Activated CD4-positive, alpha-beta memory T cell treated with anti-CD3 and anti-CD28 coated beads for 36 hours (primary cell): ENCODE results near the gene PLEKHD1. TPM values are rescaled to one million over a fixed set of nuclear protein-coding genes. Genes with fewer than 3 reads are reported as not detected.

Experiments
- CTCF ChIA-PET: fragments of 350-600 bp; sonication (Branson Sonifier 250); formaldehyde crosslinking; loops from one replicate; lab custom pipeline; 2021; ENCODE audit warnings: antibody characterized with exemption, inconsistent platforms; lab: Charles Lee
- POLR2A ChIA-PET: fragments of 350-600 bp; sonication (Branson Sonifier 250); formaldehyde crosslinking; loops from one replicate; lab custom pipeline; 2021; ENCODE audit warnings: antibody characterized with exemption; lab: Charles Lee
- DNase-seq: peaks from one replicate; pipeline ENCODE4 v3.0.0-alpha.2; 2020
- H3K27ac Mint-ChIP-seq: one replicate; pipeline ENCODE4 v1.8.0; 2021; ENCODE audit warnings: mixed read lengths
- H3K27me3 Mint-ChIP-seq: one replicate; pipeline ENCODE4 v1.8.0; 2021; ENCODE audit warnings: mixed read lengths
- H3K36me3 Mint-ChIP-seq: one replicate; pipeline ENCODE4 v1.8.0; 2021; ENCODE audit warnings: mixed read lengths
- H3K4me1 Mint-ChIP-seq: one replicate; pipeline ENCODE4 v1.8.0; 2021; ENCODE audit warnings: low read depth, mixed read lengths
- H3K4me3 Mint-ChIP-seq: one replicate; pipeline ENCODE4 v1.8.0; 2021; ENCODE audit warnings: mild to moderate bottlenecking, mixed read lengths
- H3K9me3 Mint-ChIP-seq: one replicate; pipeline ENCODE4 v1.8.0; 2021; ENCODE audit warnings: mixed read lengths
- intact Hi-C: fragments of 100-400 bp; cut with micrococcal nuclease; formaldehyde crosslinking; loops from one replicate; pipeline ENCODE4 v1.15.1; 2023
- total RNA-seq, 2 experiments: library from RNA; stranded (reverse); gene quantifications; one replicate each; pipeline ENCODE4 v1.2.3, GENCODE V29; 2021

PLEKHD1 gene
- total RNA-seq: under 1 TPM; 0.05 TPM

DNA sequence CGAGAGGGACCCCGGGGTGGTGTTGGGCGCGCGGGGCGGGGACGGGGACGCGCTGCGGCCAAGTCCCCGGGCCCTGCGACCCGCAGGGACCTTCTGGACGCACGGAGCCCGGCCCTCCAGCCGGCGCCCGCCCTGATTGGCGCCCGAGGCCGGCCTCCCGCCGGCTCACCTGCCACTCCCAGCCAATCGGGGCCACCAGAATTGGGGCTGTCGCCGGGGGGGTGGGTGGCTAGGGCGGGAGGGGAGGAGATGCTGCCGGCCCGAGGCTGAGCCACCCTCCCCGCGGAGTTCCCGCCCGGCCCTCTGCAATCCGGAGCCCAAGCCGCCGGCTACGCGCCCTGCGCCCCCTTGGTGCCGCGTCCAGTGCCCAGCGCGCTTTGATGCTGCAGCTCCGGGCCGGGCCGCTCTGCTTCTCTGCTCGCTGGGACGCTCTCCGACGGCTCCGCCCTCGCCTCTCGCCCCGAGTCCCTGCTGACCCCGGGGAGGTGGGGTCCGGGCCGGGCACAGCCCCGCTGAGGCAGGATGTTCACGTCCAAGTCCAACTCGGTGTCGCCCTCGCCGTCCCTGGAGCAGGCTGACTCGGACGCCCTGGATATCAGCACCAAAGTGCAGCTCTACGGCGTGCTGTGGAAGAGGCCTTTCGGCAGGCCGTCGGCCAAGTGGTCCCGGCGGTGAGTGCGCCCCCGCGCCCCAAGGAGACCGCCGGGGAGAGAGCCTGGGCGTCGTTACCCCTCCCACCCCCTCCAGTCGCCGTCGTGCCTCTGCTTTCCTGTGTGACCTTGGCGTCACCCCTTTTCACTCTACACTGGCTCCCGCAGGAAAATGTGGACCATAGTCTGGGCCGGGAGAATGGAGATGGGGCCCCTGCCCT is at the start of gene PLEKHD1:
Gene PLEKHD1, plus strand, starts transcription at position 285 of the 871 bp plus-strand sequence. Its CDS starts 238 bp downstream, at position 523.
- ChIA-PET CTCF (no interaction called here), POLR2A (no interaction called here)
- no peak within 1 kb of the TSS for H3K4me3 Mint-ChIP-seq
- no peaks in the 10 kb centered on the region for H3K4me1 Mint-ChIP-seq
- no peak within 1 kb of the TSS for H3K27ac Mint-ChIP-seq
- no peaks in the 10 kb centered on the region for H3K36me3 Mint-ChIP-seq
- peaks cover 28% of the 10 kb centered on the region for H3K27me3 Mint-ChIP-seq
- intact Hi-C loops: no loop called here
- DNase-seq: no peak
- H3K9me3 Mint-ChIP-seq: no peaks in the 10 kb centered on the region

- no peak for DNase-seq
- Mint-ChIP-seq H3K27ac (no peak overlapping the region), H3K4me3 (no peak overlapping the region), H3K27me3 (no peaks in the 10 kb centered on the region), H3K4me1 (peaks cover 8% of the 10 kb centered on the region), H3K9me3 (no peaks in the 10 kb centered on the region), H3K36me3 (peaks cover 17% of the 10 kb centered on the region)
- intact Hi-C loops: no loop called here
- ChIA-PET POLR2A (no interaction called here), CTCF (interaction anchor here (1.9 kb wide), 1 partner anchor 197 kb away, joined by 5 read pairs; no protein-coding TSS in a partner anchor)
These were observed 44.8 kb upstream of the PLEKHD1 start for GRCh38 chr14:69439521-69440270.

DNA sequence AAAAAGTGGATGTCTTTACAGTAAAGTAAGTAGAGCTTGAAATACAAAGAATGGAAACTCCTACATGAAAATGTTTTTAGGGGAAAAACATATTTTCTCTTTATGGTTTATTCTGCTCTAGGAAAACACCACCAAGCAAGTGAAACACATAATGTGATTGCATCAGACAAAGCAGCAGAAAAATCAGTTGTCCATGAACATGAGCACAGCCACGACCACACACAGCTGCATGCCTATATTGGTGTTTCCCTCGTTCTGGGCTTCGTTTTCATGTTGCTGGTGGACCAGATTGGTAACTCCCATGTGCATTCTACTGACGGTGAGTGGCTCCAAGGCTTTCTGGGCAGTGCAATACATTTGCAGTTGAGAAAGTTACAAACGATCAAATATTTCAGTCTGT is 42.6 kb upstream of the PLEKHD1 start:
- intact Hi-C loops: no loop called here
- DNase-seq: no peak
- Mint-ChIP-seq H3K36me3 (peaks cover 17% of the 10 kb centered on the region), H3K27me3 (no peaks in the 10 kb centered on the region), H3K4me1 (peaks cover 8% of the 10 kb centered on the region), H3K27ac (peak overlapping the region; percentile 40), H3K4me3 (peak overlapping the region; percentile 45), H3K9me3 (no peaks in the 10 kb centered on the region)
- ChIA-PET POLR2A (interaction anchor here (0.5 kb wide), 1 partner anchor 1345 kb away, joined by 5 read pairs; no protein-coding TSS in a partner anchor), CTCF (interaction anchor here (1.6 to 1.8 kb wide), 2 partner anchors 18 to 33 kb away, joined by 5 to 6 read pairs; no protein-coding TSS in a partner anchor)

GRCh38 chr14:69443296-69443805 is 41.2 kb upstream of the PLEKHD1 start:
- H3K9me3 Mint-ChIP-seq: no peaks in the 10 kb centered on the region
- DNase-seq: no peak
- peaks cover 8% of the 10 kb centered on the region for H3K4me1 Mint-ChIP-seq
- intact Hi-C loops: no loop called here
- H3K27me3 Mint-ChIP-seq: no peaks in the 10 kb centered on the region
- no peak overlapping the region for H3K27ac Mint-ChIP-seq
- peaks cover 17% of the 10 kb centered on the region for H3K36me3 Mint-ChIP-seq
- CTCF ChIA-PET: interaction anchor here (1.0 kb wide), 1 partner anchor 106 kb away, joined by 3 read pairs; no protein-coding TSS in a partner anchor
- POLR2A ChIA-PET: no interaction called here
- H3K4me3 Mint-ChIP-seq: peak overlapping the region; percentile 4

DNA sequence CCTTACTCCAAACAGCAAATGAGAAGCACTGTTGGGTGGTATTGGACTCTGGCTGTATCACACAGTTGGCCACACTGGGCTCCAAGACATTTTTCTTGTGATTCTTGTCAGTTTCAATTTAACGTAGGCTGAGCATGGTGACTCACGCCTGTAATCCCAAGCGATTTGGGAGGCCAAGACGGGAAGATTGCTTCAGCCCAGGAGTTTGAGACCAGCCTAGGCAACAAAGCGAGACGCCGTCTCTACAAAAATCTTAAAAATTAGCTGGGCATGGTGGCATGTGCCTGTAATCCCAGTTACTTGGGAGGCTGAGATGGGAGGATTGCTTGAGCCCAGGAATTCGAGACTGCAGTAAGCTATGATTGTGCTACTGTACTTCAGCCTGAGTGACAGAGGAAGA is 35.3 kb upstream of the PLEKHD1 start:
- CTCF ChIA-PET: no interaction called here
- Mint-ChIP-seq H3K4me1 (no peaks in the 10 kb centered on the region), H3K27ac (no peak overlapping the region), H3K36me3 (peaks cover 3% of the 10 kb centered on the region), H3K4me3 (no peak overlapping the region), H3K27me3 (no peaks in the 10 kb centered on the region), H3K9me3 (no peaks in the 10 kb centered on the region)
- POLR2A ChIA-PET: interaction anchor here (0.6 kb wide), 1 partner anchor 197 kb away, joined by 3 read pairs; no protein-coding TSS in a partner anchor
- no peak for DNase-seq
- intact Hi-C loops: no loop called here

DNA sequence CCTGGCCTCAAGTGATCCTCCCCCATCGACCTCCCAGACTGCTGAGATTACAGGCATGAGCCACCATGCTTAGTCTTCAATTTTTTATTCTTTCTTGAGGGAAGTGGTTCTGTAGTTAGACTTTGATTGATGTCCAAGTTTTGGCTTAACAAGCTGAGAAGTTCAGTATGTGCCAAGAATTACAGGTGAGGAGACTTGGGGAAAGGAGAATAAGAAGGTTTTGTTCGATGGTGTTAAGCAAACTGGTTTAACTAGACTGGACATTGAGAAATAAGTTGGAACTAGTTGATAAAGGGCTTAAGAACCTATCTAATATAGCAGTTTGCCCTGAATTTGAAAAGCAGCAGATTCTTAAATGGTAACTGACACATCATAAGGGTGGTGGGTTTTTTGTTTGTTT is 32.6 kb upstream of the PLEKHD1 start:
- DNase-seq: no peak
- Mint-ChIP-seq H3K27ac (no peak overlapping the region), H3K27me3 (no peaks in the 10 kb centered on the region), H3K4me3 (no peak overlapping the region), H3K36me3 (peaks cover 2% of the 10 kb centered on the region), H3K9me3 (no peaks in the 10 kb centered on the region), H3K4me1 (no peaks in the 10 kb centered on the region)
- POLR2A ChIA-PET: no interaction called here
- CTCF ChIA-PET: interaction anchor here (1.5 kb wide), 1 partner anchor 10 kb away, joined by 4 read pairs; no protein-coding TSS in a partner anchor
- intact Hi-C loops: no loop called here

- peaks cover 15% of the 10 kb centered on the region for H3K36me3 Mint-ChIP-seq
- intact Hi-C loops: no loop called here
These were observed 26.2 kb upstream of the PLEKHD1 start for GRCh38 chr14:69458350-69458749.

DNA sequence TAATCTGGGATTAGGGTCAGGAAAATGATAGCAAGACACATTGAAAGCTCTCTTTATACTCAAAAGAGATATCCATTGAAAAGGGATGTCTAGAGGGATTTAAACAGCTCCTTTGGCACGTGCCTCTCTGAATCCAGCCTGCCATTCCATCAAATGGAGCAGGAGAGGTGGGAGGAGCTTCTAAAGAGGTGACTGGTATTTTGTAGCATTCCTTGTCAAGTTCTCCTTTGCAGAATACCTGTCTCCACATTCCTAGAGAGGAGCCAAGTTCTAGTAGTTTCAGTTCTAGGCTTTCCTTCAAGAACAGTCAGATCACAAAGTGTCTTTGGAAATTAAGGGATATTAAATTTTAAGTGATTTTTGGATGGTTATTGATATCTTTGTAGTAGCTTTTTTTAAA is 25.4 kb upstream of the PLEKHD1 start:
- H3K4me3 Mint-ChIP-seq: no peak overlapping the region
- no peaks in the 10 kb centered on the region for H3K27me3 Mint-ChIP-seq
- no peak overlapping the region for H3K27ac Mint-ChIP-seq
- no peaks in the 10 kb centered on the region for H3K4me1 Mint-ChIP-seq
- H3K36me3 Mint-ChIP-seq: peaks cover 15% of the 10 kb centered on the region
- POLR2A ChIA-PET: no interaction called here
- no peaks in the 10 kb centered on the region for H3K9me3 Mint-ChIP-seq
- intact Hi-C loops: no loop called here
- CTCF ChIA-PET: interaction anchor here (0.8 to 7.2 kb wide), 15 partner anchors 8 to 596 kb away, joined by 3 to 112 read pairs (median 4); partner anchors contain the start of genes CCDC177, EXD2 and GALNT16
- no peak for DNase-seq

More at GRCh38 chr14:69458350-69458749, 26.2 kb upstream of the PLEKHD1 start:
- DNase-seq: no peak
- no peak overlapping the region for H3K27ac Mint-ChIP-seq
- H3K27me3 Mint-ChIP-seq: no peaks in the 10 kb centered on the region
- H3K9me3 Mint-ChIP-seq: no peaks in the 10 kb centered on the region
- CTCF ChIA-PET: interaction anchor here (1.7 to 7.2 kb wide), 5 partner anchors 196 to 595 kb away, joined by 4 to 112 read pairs (median 17); partner anchors contain the start of gene GALNT16
- no peak overlapping the region for H3K4me3 Mint-ChIP-seq
- H3K4me1 Mint-ChIP-seq: no peaks in the 10 kb centered on the region
- POLR2A ChIA-PET: no interaction called here

DNA sequence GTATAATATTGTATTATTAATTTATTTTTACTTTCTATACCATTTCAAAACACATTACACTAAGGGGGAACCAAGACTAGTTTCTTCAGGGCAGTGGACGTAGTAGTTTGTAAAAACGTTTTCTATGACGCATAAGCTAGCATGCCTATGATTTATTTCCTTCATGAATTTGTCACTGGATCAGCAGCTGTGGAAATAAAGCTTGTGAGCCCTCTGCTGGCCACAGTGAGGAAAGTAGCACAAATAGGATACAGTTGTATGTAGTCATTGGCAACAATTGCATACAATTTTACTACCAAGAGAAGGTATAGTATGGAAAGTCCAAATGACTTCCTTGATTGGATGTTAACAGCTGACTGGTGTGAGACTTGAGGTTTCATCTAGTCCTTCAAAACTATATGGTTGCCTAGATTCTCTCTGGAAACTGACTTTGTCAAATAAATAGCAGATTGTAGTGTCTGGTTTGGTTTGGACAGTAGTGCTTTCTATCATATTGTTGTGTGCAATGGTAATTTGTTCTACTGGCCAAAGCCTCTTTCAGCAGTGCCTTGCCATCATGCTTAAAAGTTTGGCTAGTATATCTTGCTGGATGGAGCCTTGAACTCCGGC is 24.3 kb upstream of the PLEKHD1 start:
- Mint-ChIP-seq H3K4me3 (no peak overlapping the region), H3K9me3 (no peaks in the 10 kb centered on the region), H3K27ac (no peak overlapping the region), H3K27me3 (no peaks in the 10 kb centered on the region), H3K36me3 (peaks cover 15% of the 10 kb centered on the region), H3K4me1 (no peaks in the 10 kb centered on the region)
- CTCF ChIA-PET: interaction anchor here (0.6 to 7.2 kb wide), 31 partner anchors 9 to 597 kb away, joined by 3 to 112 read pairs (median 4); partner anchors contain the start of genes ERH, EXD2, GALNT16 and SLC39A9
- intact Hi-C loops: loop anchor here (1.0 to 2.0 kb wide), 4 partner anchors 61 to 331 kb away; partner anchors contain the start of genes ERH and SLC39A9
- DNase-seq: peak; percentile 77
- POLR2A ChIA-PET: interaction anchor here (1.2 kb wide), 1 partner anchor 62 kb away, joined by 3 read pairs; the partner anchor contains the start of gene ERH

DNA sequence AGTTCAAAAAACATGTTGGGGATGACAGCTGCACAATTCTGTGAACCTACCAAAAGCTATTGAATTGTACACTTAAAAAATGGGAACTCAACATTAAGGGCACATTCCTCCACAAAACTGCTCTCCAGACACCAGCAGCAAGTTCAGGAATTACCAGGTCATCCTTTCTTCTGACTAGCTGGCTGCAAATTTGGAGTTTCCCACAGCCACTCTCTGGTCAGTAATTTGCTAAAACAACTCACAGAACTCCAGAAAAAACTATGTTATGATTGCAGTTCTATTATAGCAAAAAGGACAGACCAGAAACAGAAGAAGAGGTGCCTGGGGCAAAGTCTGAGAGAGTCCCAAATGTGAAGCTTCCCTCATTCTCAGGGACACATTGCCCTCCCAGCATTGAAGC is 20.1 kb upstream of the PLEKHD1 start:
- Mint-ChIP-seq H3K4me3 (no peak overlapping the region), H3K9me3 (no peaks in the 10 kb centered on the region), H3K27ac (no peak overlapping the region), H3K4me1 (no peaks in the 10 kb centered on the region), H3K27me3 (no peaks in the 10 kb centered on the region), H3K36me3 (peaks cover 5% of the 10 kb centered on the region)
- POLR2A ChIA-PET: no interaction called here
- intact Hi-C loops: no loop called here
- CTCF ChIA-PET: interaction anchor here (0.7 to 1.8 kb wide), 3 partner anchors 10 to 222 kb away, joined by 3 to 6 read pairs (median 4); no protein-coding TSS in a partner anchor
- no peak for DNase-seq

DNA sequence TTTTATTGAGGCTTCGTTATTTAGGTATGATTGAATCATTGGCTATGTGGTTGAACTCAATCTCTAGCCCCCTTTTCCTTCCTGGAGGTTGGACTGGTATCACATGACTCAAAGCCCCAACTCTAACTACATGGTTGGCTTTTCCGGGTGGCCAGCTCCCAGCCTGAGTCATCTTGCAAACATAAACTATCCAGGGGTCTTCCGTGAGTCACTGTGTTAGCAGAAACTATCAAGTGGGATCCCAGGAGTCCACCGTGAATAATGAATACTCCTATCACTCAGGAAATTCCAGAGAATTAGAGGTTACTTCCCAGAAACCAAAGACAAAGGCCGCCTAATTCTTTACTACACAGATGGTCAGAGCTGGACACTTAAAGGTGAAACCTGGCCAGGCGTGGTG is 19.7 kb upstream of the PLEKHD1 start:
- Mint-ChIP-seq H3K4me1 (no peaks in the 10 kb centered on the region), H3K36me3 (peaks cover 5% of the 10 kb centered on the region), H3K27me3 (no peaks in the 10 kb centered on the region), H3K9me3 (no peaks in the 10 kb centered on the region), H3K27ac (no peak overlapping the region), H3K4me3 (no peak overlapping the region)
- intact Hi-C loops: no loop called here
- CTCF ChIA-PET: interaction anchor here (0.6 to 1.8 kb wide), 3 partner anchors 112 to 223 kb away, joined by 3 to 6 read pairs (median 3); no protein-coding TSS in a partner anchor
- no peak for DNase-seq
- POLR2A ChIA-PET: no interaction called here
